Suprapubic skin (tissue), 4 donors: ENCODE measurements around the gene CDKN2B-AS1. TPM values are rescaled to one million over a fixed set of nuclear protein-coding genes. Genes with fewer than 3 reads are reported as not detected.
A peak's percentile ranks its signal among the peaks of the same experiment; 100 is the strongest.

Source experiments
- DNase-seq, 2 donors: peaks; one replicate each; pipeline ENCODE4 v3.0.0-alpha.2; 2019; ENCODE audit warnings: low spot score in 2 of 2
- H3K27ac ChIP-seq: fragments of 200-600 bp; sonication (generic); one replicate; pipeline ENCODE4 v1.5.1; 2019
- H3K27me3 ChIP-seq: fragments of 200-600 bp; sonication (generic); one replicate; pipeline ENCODE4 v1.5.1; 2019
- H3K36me3 ChIP-seq: fragments of 200-600 bp; sonication (generic); one replicate; pipeline ENCODE4 v1.5.1; 2019
- H3K4me1 ChIP-seq: fragments of 200-600 bp; sonication (generic); one replicate; pipeline ENCODE4 v1.5.1; 2019
- H3K4me3 ChIP-seq: fragments of 200-600 bp; sonication (generic); one replicate; pipeline ENCODE4 v1.5.1; 2019; ENCODE audit warnings: mild to moderate bottlenecking
- H3K9me3 ChIP-seq: fragments of 200-600 bp; sonication (generic); one replicate; pipeline ENCODE4 v1.5.1; 2019
- CTCF ChIP-seq, 2 donors: fragments of 200-600 bp in 1 of 2; fragments of 450-650 bp in 1 of 2; sonication (generic) in 1 of 2; IDR thresholded peaks; one replicate each; pipeline ENCODE4 v1.5.1; 2016 to 2019; ENCODE audit warnings: antibody characterized with exemption in 2 of 2, mild to moderate bottlenecking in 1 of 2, moderate library complexity in 1 of 2
- EP300 ChIP-seq: sonication (generic); formaldehyde crosslinking; IDR thresholded peaks from one replicate; pipeline ENCODE4 v1.6.1; 2017; ENCODE audit warnings: antibody characterized with exemption
- POLR2A ChIP-seq, 2 donors: fragments of 450-650 bp; IDR thresholded peaks; one replicate each; pipeline ENCODE4 v1.6.1; 2017; ENCODE audit warnings: antibody characterized with exemption in 2 of 2, mild to moderate bottlenecking in 2 of 2, moderate library complexity in 2 of 2
- POLR2AphosphoS5 ChIP-seq, 3 donors: sonication (generic); formaldehyde crosslinking; IDR thresholded peaks; one replicate each; pipeline ENCODE4 v1.6.1; 2017; ENCODE audit warnings: antibody characterized with exemption in 3 of 3
- whole genome bisulfite sequencing: methylation state at CpG from one replicate; pipeline ENCODE4 v1.1.5; 2018; 5-methylcytosine and 5-hydroxymethylcytosine counted together
- total RNA-seq, 4 donors: library from RNA; depleted of rRNA; stranded (reverse); fragments of >200 nt; gene quantifications; one replicate each; pipeline ENCODE4 v1.1.0, GENCODE V29; 2016

CDKN2B-AS1 gene
- total RNA-seq, 4 donors from 2014 or later: 0.59 TPM; not detected in 3

GRCh38 chr9:22154064-22154463, 159.5 kb downstream of the CDKN2B-AS1 start:
- TF ChIP-seq POLR2AphosphoS5 (IDR thresholded peaks at IDR 0.05) (no peak), EP300 (no peak), POLR2A (IDR thresholded peaks at IDR 0.05) (no peak), CTCF (IDR thresholded peaks at IDR 0.05) (no peak)
- Histone ChIP-seq H3K9me3 (no peaks in the 10 kb centered on the region), H3K27me3 (no peaks in the 10 kb centered on the region), H3K36me3 (no peaks in the 10 kb centered on the region), H3K4me1 (peaks cover 21% of the 10 kb centered on the region), H3K27ac (no peak overlapping the region), H3K4me3 (no peak overlapping the region)
- DNase-seq: no peak
- 100% methylated on average over 2 of the region's 10 CpGs for WGBS

- peaks cover 29% of the 10 kb centered on the region for H3K4me1 ChIP-seq
- no peaks in the 10 kb centered on the region for H3K27me3 ChIP-seq
- no peaks in the 10 kb centered on the region for H3K9me3 ChIP-seq
- H3K4me3 ChIP-seq: no peak overlapping the region
- TF ChIP-seq EP300 (no peak), POLR2A (IDR thresholded peaks at IDR 0.05) (no peak), CTCF (IDR thresholded peaks at IDR 0.05) (no peak), POLR2AphosphoS5 (IDR thresholded peaks at IDR 0.05) (no peak)
- no peaks in the 10 kb centered on the region for H3K36me3 ChIP-seq
- WGBS: 84% methylated on average over 6 of the region's 6 CpGs
- no peak overlapping the region for H3K27ac ChIP-seq
- no peak for DNase-seq
These were observed 162.0 kb downstream of the CDKN2B-AS1 start for GRCh38 chr9:22156586-22156985.

GRCh38 chr9:22157276-22157675, 162.7 kb downstream of the CDKN2B-AS1 start:
- Histone ChIP-seq H3K4me3 (no peak overlapping the region), H3K9me3 (no peaks in the 10 kb centered on the region), H3K36me3 (no peaks in the 10 kb centered on the region), H3K27ac (no peak overlapping the region), H3K27me3 (no peaks in the 10 kb centered on the region), H3K4me1 (peaks cover 29% of the 10 kb centered on the region)
- DNase-seq: no peak
- no peak for TF ChIP-seq CTCF (IDR thresholded peaks at IDR 0.05)
- no peak for TF ChIP-seq POLR2AphosphoS5 (IDR thresholded peaks at IDR 0.05)
- no peak for TF ChIP-seq EP300
- no peak for TF ChIP-seq POLR2A (IDR thresholded peaks at IDR 0.05)

- Histone ChIP-seq H3K9me3 (no peaks in the 10 kb centered on the region), H3K27me3 (no peaks in the 10 kb centered on the region), H3K36me3 (no peaks in the 10 kb centered on the region), H3K4me1 (peaks cover 29% of the 10 kb centered on the region), H3K4me3 (no peak overlapping the region), H3K27ac (no peak overlapping the region)
- no peak for TF ChIP-seq POLR2AphosphoS5 (IDR thresholded peaks at IDR 0.05)
- TF ChIP-seq EP300: no peak
- no peak for TF ChIP-seq POLR2A (IDR thresholded peaks at IDR 0.05)
- TF ChIP-seq CTCF (IDR thresholded peaks at IDR 0.05): no peak
- 55% methylated on average over 4 of the region's 4 CpGs for WGBS
- DNase-seq: no peak
These were observed 163.2 kb downstream of the CDKN2B-AS1 start for GRCh38 chr9:22157828-22158227.

DNA sequence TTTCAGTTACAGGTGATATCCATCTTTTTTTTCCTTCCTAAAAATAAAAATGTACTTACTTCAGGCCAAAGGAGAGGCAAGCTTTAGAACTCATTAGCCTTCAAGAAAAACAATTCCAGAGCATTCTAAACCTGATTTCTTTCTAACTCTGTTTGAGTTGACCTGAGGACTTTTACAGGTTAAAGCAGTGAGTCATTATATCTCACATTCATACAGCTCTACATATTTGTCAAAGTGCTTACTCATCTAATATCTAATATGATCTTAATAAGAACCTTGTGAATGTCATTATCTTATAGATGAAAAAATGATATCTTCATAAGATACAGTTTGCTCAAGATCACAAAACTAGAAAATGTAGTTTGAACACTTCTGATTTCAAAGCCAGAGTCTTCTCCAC, 163.7 kb downstream of the CDKN2B-AS1 start:
- no peaks in the 10 kb centered on the region for H3K9me3 ChIP-seq
- no peaks in the 10 kb centered on the region for H3K27me3 ChIP-seq
- no peak overlapping the region for H3K4me3 ChIP-seq
- no peak for DNase-seq
- peaks cover 29% of the 10 kb centered on the region for H3K4me1 ChIP-seq
- no peaks in the 10 kb centered on the region for H3K36me3 ChIP-seq
- peak overlapping the region; percentile 43 for H3K27ac ChIP-seq
- TF ChIP-seq POLR2AphosphoS5 (IDR thresholded peaks at IDR 0.05) (no peak), CTCF (IDR thresholded peaks at IDR 0.05) (no peak), EP300 (no peak), POLR2A (IDR thresholded peaks at IDR 0.05) (no peak)
